BLaER1 (cell line): ENCODE data around the gene METTL21C.
A peak's percentile ranks its signal among the peaks of the same experiment; 100 is the strongest.

Source experiments
- H3K27ac ChIP-seq: shearing (Covaris generic); formaldehyde crosslinking; 2 replicates; pipeline ENCODE4 v1.8.1; 2022
- H3K27me3 ChIP-seq: shearing (Covaris generic); formaldehyde crosslinking; 2 replicates; pipeline ENCODE4 v1.8.1; 2022
- H3K36me3 ChIP-seq: shearing (Covaris generic); formaldehyde crosslinking; 2 replicates; pipeline ENCODE4 v1.8.1; 2022
- H3K4me1 ChIP-seq: shearing (Covaris generic); formaldehyde crosslinking; 2 replicates; pipeline ENCODE4 v1.8.1; 2022
- H3K4me2 ChIP-seq: shearing (Covaris generic); formaldehyde crosslinking; 2 replicates; pipeline ENCODE4 v1.8.1; 2022
- H3K4me3 ChIP-seq: shearing (Covaris generic); formaldehyde crosslinking; 2 replicates; pipeline ENCODE4 v1.8.1; 2022
- H3K9ac ChIP-seq: shearing (Covaris generic); formaldehyde crosslinking; 2 replicates; pipeline ENCODE4 v1.8.1; 2022
- H3K9me3 ChIP-seq: shearing (Covaris generic); formaldehyde crosslinking; 2 replicates; pipeline ENCODE4 v1.8.1; 2022
- H4K20me1 ChIP-seq: shearing (Covaris generic); formaldehyde crosslinking; 2 replicates; pipeline ENCODE4 v1.8.1; 2022
- Cebpa-rat ChIP-seq: shearing (Covaris generic); IDR thresholded peaks from 2 replicates; pipeline ENCODE4 v1.8.1; 2022

Gene METTL21C

GRCh38 chr13:102670130-102670529 lies 24.7 kb downstream of the METTL21C start:
- Histone ChIP-seq H4K20me1 (no peaks in the 10 kb centered on the region), H3K36me3 (peaks cover 100% of the 10 kb centered on the region), H3K9me3 (peaks cover 58% of the 10 kb centered on the region), H3K4me1 (no peaks in the 10 kb centered on the region), H3K27ac (no peak overlapping the region), H3K4me2 (no peak overlapping the region), H3K4me3 (no peak overlapping the region), H3K9ac (no peak overlapping the region), H3K27me3 (no peaks in the 10 kb centered on the region)
- TF ChIP-seq Cebpa-rat, result no peak

DNA sequence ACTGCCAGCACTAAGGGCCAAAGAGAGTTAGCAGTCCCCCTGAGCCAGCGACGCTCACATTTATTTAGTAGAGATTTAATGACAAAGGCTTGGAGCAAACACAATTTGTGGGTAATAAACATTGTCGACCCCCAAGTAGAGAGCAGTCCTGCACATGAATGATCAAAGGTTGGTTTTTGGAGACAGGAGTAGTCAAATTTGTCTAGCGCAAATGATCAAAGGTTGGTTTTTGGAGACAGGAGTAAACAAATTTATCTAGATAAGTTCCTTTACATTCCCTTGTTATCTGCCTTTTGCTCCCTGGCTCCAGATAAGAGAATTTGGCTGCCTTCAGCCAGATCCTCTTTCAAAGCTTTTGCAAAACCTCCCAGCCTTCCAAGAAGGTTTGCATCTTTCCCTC lies 26.9 kb downstream of the METTL21C start:
- Histone ChIP-seq H3K27me3 (no peaks in the 10 kb centered on the region), H3K9me3 (peaks cover 65% of the 10 kb centered on the region), H3K36me3 (peaks cover 99% of the 10 kb centered on the region), H4K20me1 (no peaks in the 10 kb centered on the region), H3K27ac (no peak overlapping the region), H3K4me3 (peak overlapping the region; percentile 39; the same call in 1 of the 2 replicates), H3K4me1 (no peaks in the 10 kb centered on the region), H3K4me2 (no peak overlapping the region), H3K9ac (no peak overlapping the region)
- TF ChIP-seq Cebpa-rat, result no peak

DNA sequence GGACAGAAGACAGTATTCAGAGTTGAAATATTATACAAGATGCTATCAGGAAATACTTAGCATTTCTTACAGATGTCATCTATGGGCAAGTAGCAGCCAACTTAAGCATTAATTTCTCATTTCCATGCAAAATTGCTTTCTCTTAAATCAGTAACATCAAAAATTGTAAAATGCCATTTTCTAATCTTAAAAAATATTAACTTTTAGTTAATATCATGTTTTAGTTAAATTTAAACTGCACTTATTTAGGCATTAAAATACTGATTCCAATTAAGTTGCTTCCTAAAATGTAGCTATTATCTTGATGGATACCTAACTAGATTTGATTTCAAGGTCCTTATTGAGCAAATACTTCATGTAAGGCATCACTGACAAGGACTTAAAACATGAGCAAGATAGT lies 27.8 kb downstream of the METTL21C start:
- Histone ChIP-seq H4K20me1 (no peaks in the 10 kb centered on the region), H3K9me3 (peaks cover 65% of the 10 kb centered on the region), H3K27ac (no peak overlapping the region), H3K9ac (no peak overlapping the region), H3K4me3 (no peak overlapping the region), H3K4me1 (no peaks in the 10 kb centered on the region), H3K4me2 (no peak overlapping the region), H3K27me3 (no peaks in the 10 kb centered on the region), H3K36me3 (peaks cover 92% of the 10 kb centered on the region)
- TF ChIP-seq Cebpa-rat, result no peak

DNA sequence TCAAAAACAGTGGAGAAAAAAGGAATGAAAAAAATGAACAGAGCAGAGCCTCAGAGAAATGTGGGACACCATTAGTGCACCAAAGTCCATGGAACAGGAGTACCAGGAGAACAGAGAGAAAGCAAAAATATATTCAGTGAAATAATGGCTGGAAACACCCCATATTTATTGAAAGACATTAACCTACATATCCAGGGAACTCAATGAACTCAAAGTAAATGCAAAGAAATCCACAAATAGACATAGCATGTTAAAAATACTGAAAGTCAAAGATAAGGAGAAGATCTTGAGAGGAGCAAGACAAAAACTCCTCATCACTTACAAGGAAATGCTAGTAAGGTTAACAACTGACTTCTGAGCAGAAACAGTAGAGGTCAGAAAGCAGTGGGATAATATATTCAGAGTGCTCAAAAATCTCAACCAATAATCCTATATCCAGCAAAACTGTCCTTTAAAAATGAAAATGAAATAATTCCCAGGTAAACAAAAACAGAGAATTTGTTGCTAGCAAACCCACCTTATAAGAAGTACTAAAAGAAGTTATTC lies 35.6 kb downstream of the METTL21C start:
- H3K9ac ChIP-seq, result no peak overlapping the region
- H3K4me2 ChIP-seq, result peak overlapping the region; percentile 67
- no peak overlapping the region for H3K27ac ChIP-seq
- peaks cover 72% of the 10 kb centered on the region for H3K36me3 ChIP-seq
- no peaks in the 10 kb centered on the region for H3K9me3 ChIP-seq
- peaks cover 26% of the 10 kb centered on the region for H4K20me1 ChIP-seq
- no peaks in the 10 kb centered on the region for H3K27me3 ChIP-seq
- TF ChIP-seq Cebpa-rat, result no peak
- H3K4me3 ChIP-seq, result no peak overlapping the region
- H3K4me1 ChIP-seq, result peaks cover 21% of the 10 kb centered on the region

- Histone ChIP-seq H4K20me1 (peaks cover 26% of the 10 kb centered on the region), H3K4me1 (peaks cover 21% of the 10 kb centered on the region), H3K9ac (no peak overlapping the region), H3K27me3 (no peaks in the 10 kb centered on the region), H3K9me3 (no peaks in the 10 kb centered on the region), H3K36me3 (peaks cover 66% of the 10 kb centered on the region), H3K4me2 (peak overlapping the region; percentile 67), H3K27ac (no peak overlapping the region), H3K4me3 (no peak overlapping the region)
- TF ChIP-seq Cebpa-rat, result no peak
These were observed 36.2 kb downstream of the METTL21C start for GRCh38 chr13:102658660-102659059.

GRCh38 chr13:102657630-102658029 lies 37.2 kb downstream of the METTL21C start:
- Histone ChIP-seq H3K4me3 (no peak overlapping the region), H3K4me1 (peaks cover 21% of the 10 kb centered on the region), H3K9ac (no peak overlapping the region), H3K27ac (no peak overlapping the region), H3K9me3 (no peaks in the 10 kb centered on the region), H3K36me3 (peaks cover 68% of the 10 kb centered on the region), H3K27me3 (no peaks in the 10 kb centered on the region), H4K20me1 (peaks cover 26% of the 10 kb centered on the region), H3K4me2 (peak overlapping the region; percentile 67)
- no peak for TF ChIP-seq Cebpa-rat

- H3K27me3 ChIP-seq, result no peaks in the 10 kb centered on the region
- H3K4me1 ChIP-seq, result peaks cover 21% of the 10 kb centered on the region
- TF ChIP-seq Cebpa-rat, result no peak
- H3K4me3 ChIP-seq, result no peak overlapping the region
- H3K36me3 ChIP-seq, result peaks cover 73% of the 10 kb centered on the region
- H3K9ac ChIP-seq, result no peak overlapping the region
- no peak overlapping the region for H3K4me2 ChIP-seq
- H3K27ac ChIP-seq, result no peak overlapping the region
- H3K9me3 ChIP-seq, result no peaks in the 10 kb centered on the region
- peaks cover 26% of the 10 kb centered on the region for H4K20me1 ChIP-seq
These were observed 40.1 kb downstream of the METTL21C start for GRCh38 chr13:102654756-102655155.

GRCh38 chr13:102651892-102652291 lies 43.0 kb downstream of the METTL21C start:
- Histone ChIP-seq H3K4me2 (no peak overlapping the region), H3K4me3 (no peak overlapping the region), H3K27me3 (no peaks in the 10 kb centered on the region), H3K36me3 (peaks cover 82% of the 10 kb centered on the region), H3K9me3 (no peaks in the 10 kb centered on the region), H3K9ac (no peak overlapping the region), H4K20me1 (peaks cover 14% of the 10 kb centered on the region), H3K27ac (no peak overlapping the region), H3K4me1 (no peaks in the 10 kb centered on the region)
- no peak for TF ChIP-seq Cebpa-rat

DNA sequence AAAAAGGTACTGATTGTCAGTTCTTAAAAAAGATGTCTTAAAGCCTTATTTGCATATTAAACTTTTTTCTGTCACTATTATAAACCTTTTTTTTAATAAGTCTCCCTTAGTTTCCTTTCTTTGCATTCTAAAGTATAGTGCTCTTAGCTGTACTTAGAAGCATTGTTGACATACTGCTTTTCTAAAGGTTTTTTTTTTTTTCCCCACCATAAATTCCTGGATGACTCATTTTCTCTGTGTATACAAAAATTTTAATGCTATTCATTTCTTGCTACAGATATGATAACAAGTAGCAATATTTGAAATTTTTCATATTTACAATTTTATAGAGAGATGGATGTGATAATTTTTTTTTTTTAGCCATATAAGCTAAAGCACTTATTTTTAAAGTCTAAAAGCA lies 43.5 kb downstream of the METTL21C start:
- no peaks in the 10 kb centered on the region for H3K4me1 ChIP-seq
- H3K9me3 ChIP-seq, result no peaks in the 10 kb centered on the region
- no peak overlapping the region for H3K27ac ChIP-seq
- H3K27me3 ChIP-seq, result no peaks in the 10 kb centered on the region
- no peak overlapping the region for H3K4me3 ChIP-seq
- peaks cover 14% of the 10 kb centered on the region for H4K20me1 ChIP-seq
- H3K4me2 ChIP-seq, result no peak overlapping the region
- H3K36me3 ChIP-seq, result peaks cover 83% of the 10 kb centered on the region
- TF ChIP-seq Cebpa-rat, result no peak
- H3K9ac ChIP-seq, result no peak overlapping the region

GRCh38 chr13:102650444-102650843 lies 44.4 kb downstream of the METTL21C start:
- H3K27ac ChIP-seq, result no peak overlapping the region
- no peaks in the 10 kb centered on the region for H3K27me3 ChIP-seq
- H3K9ac ChIP-seq, result no peak overlapping the region
- H3K4me3 ChIP-seq, result no peak overlapping the region
- H3K4me2 ChIP-seq, result no peak overlapping the region
- H3K4me1 ChIP-seq, result no peaks in the 10 kb centered on the region
- no peaks in the 10 kb centered on the region for H3K9me3 ChIP-seq
- TF ChIP-seq Cebpa-rat, result no peak
- H4K20me1 ChIP-seq, result peaks cover 14% of the 10 kb centered on the region
- H3K36me3 ChIP-seq, result peaks cover 83% of the 10 kb centered on the region

DNA sequence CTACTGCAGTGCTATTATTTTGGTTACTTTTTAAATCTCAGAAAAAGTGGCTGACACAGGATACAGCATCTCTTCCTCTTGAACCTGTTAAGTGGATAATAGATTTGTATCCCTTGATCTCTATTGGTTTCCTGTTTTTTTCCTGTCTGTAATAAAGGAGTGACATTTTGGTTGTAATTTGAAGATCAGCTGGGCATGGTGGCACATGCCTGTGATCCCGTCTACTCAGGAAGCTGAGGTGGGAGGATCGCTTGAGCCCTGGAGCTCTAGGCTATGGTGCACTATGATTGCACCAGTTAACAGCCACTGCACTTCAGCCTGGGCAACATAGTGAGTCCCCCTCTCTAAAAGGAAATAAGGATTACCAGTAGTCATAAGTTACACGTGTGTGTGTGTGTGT lies 46.8 kb downstream of the METTL21C start:
- Histone ChIP-seq H3K4me3 (no peak overlapping the region), H4K20me1 (peaks cover 6% of the 10 kb centered on the region; the same call in 1 of the 2 replicates), H3K27me3 (no peaks in the 10 kb centered on the region), H3K9me3 (no peaks in the 10 kb centered on the region), H3K36me3 (peaks cover 92% of the 10 kb centered on the region), H3K27ac (no peak overlapping the region), H3K4me1 (no peaks in the 10 kb centered on the region), H3K4me2 (no peak overlapping the region), H3K9ac (no peak overlapping the region)
- no peak for TF ChIP-seq Cebpa-rat
